K562 (cell line): ENCODE results near the gene SCAMP2. TPM values are rescaled to one million over a fixed set of nuclear protein-coding genes. Genes with fewer than 3 reads are reported as not detected.

Experiments used
- ATAC-seq: fragments of 200-7000 bp; cut with Tn5 transposase; 3 replicates; pipeline ENCODE4 v1.9.1; 2020; ENCODE audit warnings: moderate library complexity
- BruUV-seq: library from RNA; stranded (reverse); fragments of 400-500 nt; replicated peaks from 2 replicates; lab custom pipeline; 2021; lab: Mats Ljungman, UMichigan
- CTCF ChIA-PET: fragments of 300-600 bp; formaldehyde crosslinking; extraction: SDS; loops from one replicate; lab custom pipeline; 2021; ENCODE audit warnings: low intra/inter-chr PET ratio; lab: Yijun Ruan, JAX
- POLR2A ChIA-PET: fragments of 300-600, 350-650 bp; sonication (Branson Sonifier 250); formaldehyde crosslinking; extraction: SDS; loops from one replicate; lab custom pipeline; 2021; ENCODE audit warnings: antibody characterized with exemption, inconsistent platforms; lab: Yijun Ruan, JAX
- DNase-seq, 4 experiments: peaks; one replicate each; pipeline versions ENCODE4 v3.0.0 to v3.0.0-alpha.2; 2011 to 2018; ENCODE audit warnings: low spot score in 3 of 4, mixed read lengths in 3 of 4; ENCODE audit errors: extremely low read depth in 1 of 4
- FAIRE-seq: peaks from 2 replicates; lab custom pipeline; 2011; peaks lifted over from hg19 to GRCh38; lab: Jason Lieb, UNC
- H2AFZ ChIP-seq: 2 replicates; pipeline ENCODE4 v1.6.0; 2011; ENCODE audit warnings: low read depth, low read length, control low read depth, inconsistent platforms
- H3K27ac ChIP-seq: fragments of 200-600 bp; 3 replicates; pipeline ENCODE4 v1.8.0; 2011; ENCODE audit warnings: low read depth, mild to moderate bottlenecking, control low read depth, inconsistent platforms, low read length, moderate library complexity, mixed read lengths; ENCODE audit errors: extremely low read depth
- H3K27me3 ChIP-seq, 2 experiments: fragments of 300-600 bp in 1 of 2; 2 replicates in 1 of 2; 3 replicates in 1 of 2; pipeline versions ENCODE4 v1.6.0 to v1.8.0; 2011; ENCODE audit warnings: inconsistent platforms in 2 of 2, low read length in 2 of 2, mild to moderate bottlenecking in 1 of 2, mixed read lengths in 1 of 2, moderate library complexity in 1 of 2; ENCODE audit not compliant: control insufficient read depth in 2 of 2, insufficient read depth in 2 of 2
- H3K36me3 ChIP-seq: fragments of 300-600 bp; 3 replicates; pipeline ENCODE4 v1.8.0; 2011; ENCODE audit warnings: mild to moderate bottlenecking, low read length, inconsistent platforms; ENCODE audit not compliant: control insufficient read depth, insufficient read depth
- H3K4me1 ChIP-seq, 2 experiments: fragments of 200-600 bp in 1 of 2; replicated peaks in 1 of 2; 2 replicates in 1 of 2; 3 replicates in 1 of 2; pipeline versions ENCODE4 v1.5.1 to v1.8.0; 2011; ENCODE audit warnings: inconsistent platforms in 2 of 2, low read length in 2 of 2, mild to moderate bottlenecking in 1 of 2, mixed read lengths in 1 of 2, moderate library complexity in 1 of 2; ENCODE audit not compliant: control insufficient read depth in 2 of 2, insufficient read depth in 2 of 2
- H3K4me2 ChIP-seq: 2 replicates; pipeline ENCODE4 v1.6.1; 2011; ENCODE audit warnings: low read length, control low read depth, inconsistent platforms, mixed read lengths; ENCODE audit not compliant: insufficient read depth
- H3K4me3 ChIP-seq: fragments of 200-600 bp; sonication (generic), shearing (Covaris generic); 2 replicates; pipeline ENCODE4 v1.5.1; 2016; ENCODE audit warnings: control low read depth, inconsistent platforms
- H3K79me2 ChIP-seq: fragments of 200-600 bp; 3 replicates; pipeline ENCODE4 v1.8.0; 2011; ENCODE audit warnings: low read length, inconsistent platforms; ENCODE audit not compliant: control insufficient read depth, insufficient read depth
- H3K9ac ChIP-seq, 2 experiments: 2 replicates each; pipeline versions ENCODE4 v1.6.0 to v1.6.1; 2011; ENCODE audit warnings: low read depth in 2 of 2, low read length in 2 of 2, control low read depth in 1 of 2, inconsistent platforms in 1 of 2, mild to moderate bottlenecking in 1 of 2, mixed read lengths in 1 of 2; ENCODE audit not compliant: insufficient read depth in 1 of 2
- H3K9me1 ChIP-seq: one replicate; pipeline ENCODE4 v1.6.0; 2011; ENCODE audit warnings: inconsistent platforms, mild to moderate bottlenecking, low read length, moderate library complexity; ENCODE audit not compliant: control insufficient read depth, insufficient read depth
- H3K9me3 ChIP-seq: replicated peaks from 2 replicates; pipeline ENCODE4 v1.5.1; 2011; ENCODE audit warnings: low read depth, low read length, inconsistent platforms; ENCODE audit not compliant: control insufficient read depth, insufficient read depth
- H4K20me1 ChIP-seq: replicated peaks from 2 replicates; pipeline ENCODE4 v1.6.1; 2011; ENCODE audit warnings: low read length, inconsistent platforms, mixed read lengths; ENCODE audit not compliant: control insufficient read depth, insufficient read depth
- PATZ1 ChIP-seq: fragments of 250-450 bp; sonication (Bioruptor Pico); IDR thresholded peaks from 2 replicates; pipeline ENCODE4 v1.5.0; 2020; ENCODE audit warnings: mild to moderate bottlenecking, borderline replicate concordance
- POLR2A ChIP-seq: fragments of 450-650 bp; conservative IDR thresholded peaks from 2 replicates; pipeline ENCODE4 v1.6.1; 2016
- POLR2G ChIP-seq: fragments of 200-400 bp; formaldehyde crosslinking; IDR thresholded peaks from 2 replicates; pipeline ENCODE4 v1.6.1; 2017; ENCODE audit warnings: low read depth, mild to moderate bottlenecking, antibody characterized with exemption, low read length, moderate library complexity
- RFX7 ChIP-seq: fragments of 250-450 bp; sonication (Bioruptor Pico); IDR thresholded peaks from 2 replicates; pipeline ENCODE4 v1.5.1; 2021; ENCODE audit warnings: mild to moderate bottlenecking
- ZFX ChIP-seq: sonication (generic); formaldehyde crosslinking; IDR thresholded peaks from 2 replicates; pipeline ENCODE4 v1.8.0; 2022; ENCODE audit warnings: mild to moderate bottlenecking, missing genetic modification reagents, moderate library complexity
- ZNF124 ChIP-seq: sonication (generic); formaldehyde crosslinking; IDR thresholded peaks from 2 replicates; pipeline ENCODE4 v1.8.1; 2022; ENCODE audit warnings: missing genetic modification reagents
- ZNF586 ChIP-seq: fragments of 450-650 bp; formaldehyde crosslinking; conservative IDR thresholded peaks from 2 replicates; pipeline ENCODE4 v1.4.0; 2020; ENCODE audit warnings: mild to moderate bottlenecking, moderate library complexity
- WGBS: fragments of 100-300 bp; shearing (Covaris generic); methylation state at CpG from one replicate; pipeline ENCODE4 v1.1.6; 2016; ENCODE audit warnings: low coverage, mixed read lengths; ENCODE audit not compliant: insufficient coverage; ENCODE audit errors: missing lambda C conversion rate; 5-methylcytosine and 5-hydroxymethylcytosine counted together
- in situ Hi-C: fragments of 300-500 bp; cut with MboI; formaldehyde crosslinking; loops from 4 replicates; pipeline ENCODE4 v1.15.0; 2018; ENCODE audit warnings: inconsistent platforms, mixed read lengths
- intact Hi-C: fragments of 100-400 bp; cut with micrococcal nuclease; formaldehyde crosslinking; loops from 2 replicates; pipeline ENCODE4 v1.14.2; 2022
- polyA plus RNA-seq, 8 experiments: library from polyadenylated mRNA; depleted of rRNA in 4 of 8; stranded (reverse) in 5 of 8; unstranded in 3 of 8; fragments of >200 nt; fragmentation: Nextera tagmentation in 2 of 8; fragmentation: Illumina TruSeq in 1 of 8; extraction: Ambion mirVana in 2 of 8; extraction: Trizol in 1 of 8; gene quantifications; 2 replicates each; pipeline versions ENCODE4 v1.2.1 to v1.2.3, GENCODE V29; 2011 to 2014; ENCODE audit warnings: inconsistent platforms in 1 of 8, missing spikeins in 1 of 8
- total RNA-seq, 7 experiments: library from RNA; depleted of rRNA in 6 of 7; stranded (reverse); fragments of >200 nt in 6 of 7; fragmentation: Illumina TruSeq in 2 of 7; extraction: Trizol in 2 of 7; gene quantifications; 2 replicates each; pipeline versions ENCODE4 v1.2.1 to v1.2.3, GENCODE V29; 2011 to 2021; ENCODE audit warnings: low replicate concordance in 1 of 7

The SCAMP2 gene
- total and polyA plus RNA-seq, 9 of the 15 experiments (the other 6 are each of a cell fraction or from before 2014, with no cell fraction given): 5.9 to 61.1 (median 20.1) TPM

- H3K9me1 ChIP-seq: peaks cover 7% of the 10 kb centered on the region
- H3K4me3 ChIP-seq: no peak overlapping the region
- H3K9me3 ChIP-seq: no peaks in the 10 kb centered on the region
- WGBS: 65% methylated on average over 5 of the region's 6 CpGs
- FAIRE-seq (no peak), DNase-seq (no peak), ATAC-seq (no peak)
- ChIA-PET POLR2A (interaction anchor here (0.6 to 1.2 kb wide), 4 partner anchors 28 to 859 kb away, joined by 3 to 4 read pairs (median 4); no protein-coding TSS in a partner anchor), CTCF (interaction anchor here (0.6 to 1.3 kb wide), 2 partner anchors 34 to 116 kb away, joined by 4 to 6 read pairs; no protein-coding TSS in a partner anchor)
- H3K27ac ChIP-seq: no peak overlapping the region
- peaks cover 1% of the 10 kb centered on the region for H4K20me1 ChIP-seq
- no TSS peak for BruUV-seq
- peaks cover 42% of the 10 kb centered on the region; the same call in 2 of the 3 replicates for H3K36me3 ChIP-seq
- no peaks in the 10 kb centered on the region for H3K79me2 ChIP-seq
- intact Hi-C loops (no loop called here), in situ Hi-C loops (no loop called here)
- TF ChIP-seq POLR2A (0 out of 2 replicates have a peak, but pooled peaks have one; percentile 9), ZFX (no peak)
- H3K4me1 ChIP-seq: peaks cover 0 to 27% of the 10 kb centered on the region in 2 experiments; a peak in 3 of 5 replicates
- no peak overlapping the region for H2AFZ ChIP-seq
- peaks cover 0 to 8% of the 10 kb centered on the region in 2 experiments; a peak in 1 of 5 replicates for H3K27me3 ChIP-seq
- no peak overlapping the region for H3K4me2 ChIP-seq
- peak overlapping the region in 1 of 2 experiments; percentile 52; a peak in 1 of 4 replicates for H3K9ac ChIP-seq
These were observed 68.2 kb downstream of the SCAMP2 start for GRCh38 chr15:74804935-74805334.

GRCh38 chr15:74802862-74803447 lies 70.2 kb downstream of the SCAMP2 start:
- WGBS: 93% methylated on average over 27 of the region's 31 CpGs
- Histone ChIP-seq H3K4me2 (no peak overlapping the region), H3K27ac (no peak overlapping the region), H2AFZ (no peak overlapping the region), H3K4me3 (no peak overlapping the region), H3K27me3 (no peaks in the 10 kb centered on the region), H3K9me3 (no peaks in the 10 kb centered on the region), H3K36me3 (peaks cover 62% of the 10 kb centered on the region; the same call in 2 of the 3 replicates), H3K9me1 (peaks cover 10% of the 10 kb centered on the region), H4K20me1 (peaks cover 9% of the 10 kb centered on the region), H3K79me2 (no peaks in the 10 kb centered on the region), H3K4me1 (peaks cover 0 to 43% of the 10 kb centered on the region in 2 experiments; a peak in 3 of 5 replicates), H3K9ac (no peak overlapping the region; a peak in 1 of 4 replicates)
- no TSS peak for BruUV-seq
- ATAC-seq (no peak), DNase-seq (no peak), FAIRE-seq (no peak)
- intact Hi-C loops: no loop called here
- in situ Hi-C loops: no loop called here
- TF ChIP-seq RFX7 (CRISPR knock-in tag) (no peak), ZNF586 (CRISPR knock-in tag) (no peak), PATZ1 (CRISPR knock-in tag) (no peak), POLR2G (0 out of 2 replicates have a peak, but pooled peaks have one; percentile 39), ZNF124 (CRISPR knock-in tag) (no peak)
- ChIA-PET POLR2A (interaction anchor here (1.2 kb wide), 1 partner anchor 103 kb away, joined by 5 read pairs; the partner anchor contains the start of gene FAM219B), CTCF (no interaction called here)
